ENCODE results near the gene KCNIP3.

DNA sequence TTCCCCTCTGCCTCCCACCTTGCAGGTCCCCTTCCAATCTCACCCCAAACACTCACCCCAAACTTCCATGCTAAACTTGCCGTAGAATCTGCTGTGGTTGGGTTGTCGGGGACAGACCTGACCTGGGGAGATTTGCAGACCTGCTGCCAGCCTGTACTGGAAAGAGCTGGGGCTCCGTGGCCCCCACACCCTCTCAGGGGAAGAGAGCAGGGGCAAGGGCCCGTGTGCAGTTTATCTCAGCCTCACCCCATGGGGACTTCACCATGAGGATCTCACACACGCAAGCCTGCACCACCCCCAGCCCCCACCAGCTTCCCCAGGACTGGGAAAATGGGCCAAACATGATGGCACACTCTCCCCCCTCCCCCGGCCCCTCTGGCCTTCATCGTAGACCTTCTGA, 30.7 kb downstream of the KCNIP3 start:
- TF ChIP-seq, protein P1, sequence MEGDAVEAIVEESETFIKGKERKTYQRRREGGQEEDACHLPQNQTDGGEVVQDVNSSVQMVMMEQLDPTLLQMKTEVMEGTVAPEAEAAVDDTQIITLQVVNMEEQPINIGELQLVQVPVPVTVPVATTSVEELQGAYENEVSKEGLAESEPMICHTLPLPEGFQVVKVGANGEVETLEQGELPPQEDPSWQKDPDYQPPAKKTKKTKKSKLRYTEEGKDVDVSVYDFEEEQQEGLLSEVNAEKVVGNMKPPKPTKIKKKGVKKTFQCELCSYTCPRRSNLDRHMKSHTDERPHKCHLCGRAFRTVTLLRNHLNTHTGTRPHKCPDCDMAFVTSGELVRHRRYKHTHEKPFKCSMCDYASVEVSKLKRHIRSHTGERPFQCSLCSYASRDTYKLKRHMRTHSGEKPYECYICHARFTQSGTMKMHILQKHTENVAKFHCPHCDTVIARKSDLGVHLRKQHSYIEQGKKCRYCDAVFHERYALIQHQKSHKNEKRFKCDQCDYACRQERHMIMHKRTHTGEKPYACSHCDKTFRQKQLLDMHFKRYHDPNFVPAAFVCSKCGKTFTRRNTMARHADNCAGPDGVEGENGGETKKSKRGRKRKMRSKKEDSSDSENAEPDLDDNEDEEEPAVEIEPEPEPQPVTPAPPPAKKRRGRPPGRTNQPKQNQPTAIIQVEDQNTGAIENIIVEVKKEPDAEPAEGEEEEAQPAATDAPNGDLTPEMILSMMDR (IDR thresholded peaks at IDR 0.05), result no peak
- no peak for TF ChIP-seq EZH2 (IDR thresholded peaks at IDR 0.05)
- no peak for TF ChIP-seq EZH2phosphoT487 (IDR thresholded peaks at IDR 0.05)

Data from neural progenitor cell (in vitro differentiated cells).